Fibroblast of pulmonary artery (primary cell): Measurements from ENCODE around the gene PKD2.
"Not testable (repeated sequence)": the region's sequence is repeated elsewhere in the genome, so short reads cannot be mapped to it uniquely, and the experiment has no call there.

Source experiments
- DNase-seq: peaks from one replicate; pipeline ENCODE4 v3.0.0-alpha.2; 2010; ENCODE audit warnings: low read depth
- H3K4me3 ChIP-seq: replicated peaks from 2 replicates; pipeline ENCODE4 v1.5.1; 2011; ENCODE audit warnings: low read depth, mild to moderate bottlenecking, control low read depth, low read length, moderate library complexity
- TF ChIP-seq, protein P1 (sequence below): IDR thresholded peaks from 2 replicates; pipeline ENCODE4 v1.5.1; 2011; ENCODE audit warnings: mild to moderate bottlenecking, control low read depth, low read length, inconsistent platforms; ENCODE audit errors: missing control alignments

PKD2 gene

DNA sequence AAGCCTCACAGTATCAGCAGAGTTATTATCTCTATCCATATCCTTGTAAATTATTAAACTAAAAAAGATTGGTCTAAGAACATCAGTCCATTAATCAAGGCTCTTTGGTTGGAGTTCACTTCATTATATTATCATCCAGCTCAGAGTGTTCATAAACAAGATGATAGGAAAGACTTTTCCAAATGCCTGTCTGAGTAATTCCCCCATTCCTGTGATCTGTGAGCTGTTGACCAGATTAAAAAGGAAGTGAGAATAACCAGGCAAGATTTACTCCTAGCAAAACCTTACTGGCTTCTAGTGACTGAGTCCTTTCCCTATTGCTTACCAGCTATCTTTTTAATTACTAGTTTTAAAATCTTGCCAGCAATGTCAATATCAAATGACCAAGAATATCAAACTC, 14.9 kb downstream of the PKD2 start:
- DNase-seq = no peak
- H3K4me3 ChIP-seq = no peak overlapping the region
- TF ChIP-seq, protein P1, sequence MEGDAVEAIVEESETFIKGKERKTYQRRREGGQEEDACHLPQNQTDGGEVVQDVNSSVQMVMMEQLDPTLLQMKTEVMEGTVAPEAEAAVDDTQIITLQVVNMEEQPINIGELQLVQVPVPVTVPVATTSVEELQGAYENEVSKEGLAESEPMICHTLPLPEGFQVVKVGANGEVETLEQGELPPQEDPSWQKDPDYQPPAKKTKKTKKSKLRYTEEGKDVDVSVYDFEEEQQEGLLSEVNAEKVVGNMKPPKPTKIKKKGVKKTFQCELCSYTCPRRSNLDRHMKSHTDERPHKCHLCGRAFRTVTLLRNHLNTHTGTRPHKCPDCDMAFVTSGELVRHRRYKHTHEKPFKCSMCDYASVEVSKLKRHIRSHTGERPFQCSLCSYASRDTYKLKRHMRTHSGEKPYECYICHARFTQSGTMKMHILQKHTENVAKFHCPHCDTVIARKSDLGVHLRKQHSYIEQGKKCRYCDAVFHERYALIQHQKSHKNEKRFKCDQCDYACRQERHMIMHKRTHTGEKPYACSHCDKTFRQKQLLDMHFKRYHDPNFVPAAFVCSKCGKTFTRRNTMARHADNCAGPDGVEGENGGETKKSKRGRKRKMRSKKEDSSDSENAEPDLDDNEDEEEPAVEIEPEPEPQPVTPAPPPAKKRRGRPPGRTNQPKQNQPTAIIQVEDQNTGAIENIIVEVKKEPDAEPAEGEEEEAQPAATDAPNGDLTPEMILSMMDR = no peak

GRCh38 chr4:88025868-88026661, 18.6 kb downstream of the PKD2 start:
- not testable (repeated sequence) for H3K4me3 ChIP-seq, DNase-seq

GRCh38 chr4:88027611-88028608, 20.5 kb downstream of the PKD2 start:
- DNase-seq = peak; percentile 74
- TF ChIP-seq, protein P1 = no peak
- H3K4me3 ChIP-seq = no peak overlapping the region

DNA sequence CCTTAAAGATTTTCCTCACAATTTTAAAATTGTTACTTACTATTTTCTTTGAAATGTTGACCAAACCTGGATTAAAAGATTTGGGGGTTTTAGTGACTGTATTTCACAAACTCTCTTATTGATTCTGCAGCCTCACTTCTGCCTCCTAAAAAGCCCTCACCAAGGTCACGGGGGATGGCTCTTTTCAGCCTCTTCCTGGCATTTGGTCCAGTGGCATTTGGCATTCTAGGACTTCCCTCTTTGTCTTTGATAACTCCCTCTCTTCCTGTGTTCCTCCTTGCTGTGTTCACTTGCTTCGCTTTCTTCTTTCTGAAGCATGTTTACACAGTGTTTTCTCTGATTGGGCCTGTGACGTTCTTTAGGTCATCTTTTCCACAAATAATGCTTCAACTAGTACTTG, 21.5 kb downstream of the PKD2 start:
- no peak overlapping the region for H3K4me3 ChIP-seq
- no peak for DNase-seq
- TF ChIP-seq, protein P1 = no peak

DNA sequence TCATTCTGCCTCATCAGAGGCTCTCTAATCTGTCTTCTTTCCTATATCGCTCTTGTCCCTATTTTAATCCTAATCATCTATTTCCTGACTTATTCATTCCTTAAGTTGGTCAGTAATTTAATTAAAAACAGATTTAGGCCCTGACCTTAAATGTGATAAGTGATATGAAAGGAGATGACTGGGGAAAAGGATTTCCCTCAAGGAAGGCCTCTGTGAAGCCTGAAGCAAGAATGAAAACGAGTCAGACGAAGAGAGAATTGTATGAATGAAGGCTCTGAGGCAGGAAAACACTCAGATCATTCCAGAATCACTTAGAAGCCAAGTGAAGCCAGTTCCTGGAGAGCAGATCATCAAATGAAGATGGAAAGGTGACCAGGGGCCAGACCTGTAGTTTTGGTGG, 22.1 kb downstream of the PKD2 start:
- no peak overlapping the region for H3K4me3 ChIP-seq
- no peak for DNase-seq
- TF ChIP-seq, protein P1 = no peak

DNA sequence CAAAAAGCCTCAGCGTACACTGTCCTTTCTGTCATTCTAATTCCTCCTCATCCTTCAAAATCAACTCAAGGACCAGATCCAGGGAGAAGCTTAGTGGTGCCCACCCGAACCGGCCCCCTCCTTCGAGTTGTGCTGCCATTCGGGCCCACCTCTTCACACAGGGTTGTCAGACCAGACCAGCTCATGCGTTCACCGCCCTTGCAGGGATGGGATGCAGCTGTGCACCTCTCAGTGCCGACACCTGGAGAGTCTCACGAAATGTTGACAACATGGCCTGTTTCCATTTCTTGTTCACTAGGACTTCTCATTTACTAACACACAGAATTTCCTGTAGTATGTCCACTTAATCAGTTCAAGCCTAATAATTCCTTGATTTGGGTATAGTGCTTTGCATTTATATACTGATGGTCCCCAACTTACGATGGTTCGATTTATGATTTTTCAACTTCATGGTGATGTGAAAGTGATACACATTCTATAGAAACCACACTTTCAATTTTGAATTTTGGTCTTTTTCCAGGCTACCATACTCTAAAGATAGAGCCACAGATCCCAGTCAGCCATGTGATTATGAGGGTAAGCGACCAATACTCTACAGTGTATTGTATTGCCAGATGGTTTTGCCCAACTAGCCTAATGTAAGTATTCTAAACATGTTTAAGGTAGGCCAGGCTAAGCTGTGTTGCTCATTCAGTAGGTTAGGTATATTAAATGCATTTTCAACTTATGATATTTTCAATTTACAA, 23.3 kb downstream of the PKD2 start:
- DNase-seq = no peak
- TF ChIP-seq, protein P1 = no peak

GRCh38 chr4:88033309-88033708, 25.9 kb downstream of the PKD2 start:
- peak; percentile 80 for DNase-seq
- TF ChIP-seq, protein P1 = peak; percentile 73
- H3K4me3 ChIP-seq = no peak overlapping the region

More for the DNA sequence above, 23.3 kb downstream of the PKD2 start:
- no peak overlapping the region for H3K4me3 ChIP-seq
